ENCODE results near the gene CKMT1A. TPM values are rescaled to one million over a fixed set of nuclear protein-coding genes. Genes with fewer than 3 reads are reported as not detected.
"Not testable (repeated sequence)": the region's sequence is repeated elsewhere in the genome, so short reads cannot be mapped to it uniquely, and the experiment has no call there.

The CKMT1A gene
- total RNA-seq, 2 donors from 2014 or later, result 4.6 to 4.8 TPM

- Histone ChIP-seq H3K36me3 (no peaks in the 10 kb centered on the region), H3K4me1 (replicated peaks) (no peaks in the 10 kb centered on the region), H3K4me3 (no peak overlapping the region), H3K27me3 (replicated peaks; ENCODE audit: insufficient read depth) (no peaks in the 10 kb centered on the region), H3K27ac (no peak overlapping the region), H3K9me3 (no peaks in the 10 kb centered on the region)
- intact Hi-C loops (cut with DNase I), result no loop called here
- TF ChIP-seq CTCF (IDR thresholded peaks at IDR 0.05), result no peak
- 81% methylated on average over 7 of the region's 7 CpGs for WGBS
- DNase-seq (ENCODE audit: low spot score), result no peak
Observed at GRCh38 chr15:43702174-43702573, 8.5 kb downstream of the CKMT1A start.

GRCh38 chr15:43702701-43703424, 9.2 kb downstream of the CKMT1A start:
- DNase-seq (ENCODE audit: low spot score), result no peak
- Histone ChIP-seq H3K4me1 (replicated peaks) (no peaks in the 10 kb centered on the region), H3K4me3 (no peak overlapping the region), H3K36me3 (no peaks in the 10 kb centered on the region), H3K27ac (no peak overlapping the region), H3K27me3 (replicated peaks; ENCODE audit: insufficient read depth) (no peaks in the 10 kb centered on the region), H3K9me3 (no peaks in the 10 kb centered on the region)
- no peak for TF ChIP-seq POLR2A (IDR thresholded peaks at IDR 0.05)
- no peak for TF ChIP-seq CTCF (IDR thresholded peaks at IDR 0.05)
- TF ChIP-seq POLR2AphosphoS5 (IDR thresholded peaks at IDR 0.05), result no peak
- intact Hi-C loops (cut with DNase I), result no loop called here
- WGBS, result 64% methylated on average over 8 of the region's 8 CpGs

GRCh38 chr15:43710431-43711131, 16.9 kb downstream of the CKMT1A start:
- H3K27me3 ChIP-seq (replicated peaks; ENCODE audit: insufficient read depth); H3K36me3 ChIP-seq; H3K4me1 ChIP-seq (replicated peaks); H3K9me3 ChIP-seq; H3K4me3 ChIP-seq; H3K27ac ChIP-seq; intact Hi-C loops (cut with DNase I); DNase-seq (ENCODE audit: low spot score): not testable (repeated sequence)
- 83% methylated on average over 1 of the region's 12 CpGs for WGBS

- intact Hi-C loops (cut with DNase I), result no loop called here
Observed at GRCh38 chr15:43723151-43723550, 29.5 kb downstream of the CKMT1A start.

GRCh38 chr15:43726306-43726705, 32.6 kb downstream of the CKMT1A start:
- H3K27me3 ChIP-seq (replicated peaks; ENCODE audit: insufficient read depth); H3K4me3 ChIP-seq; DNase-seq (ENCODE audit: low spot score); H3K9me3 ChIP-seq; intact Hi-C loops (cut with DNase I); H3K27ac ChIP-seq; H3K4me1 ChIP-seq (replicated peaks); H3K36me3 ChIP-seq: not testable (repeated sequence)
- WGBS, result 100% methylated on average over 1 of the region's 1 CpG

More at GRCh38 chr15:43723151-43723550, 29.5 kb downstream of the CKMT1A start:
- H3K9me3 ChIP-seq, result no peaks in the 10 kb centered on the region
- WGBS, result 74% methylated on average over 4 of the region's 4 CpGs
- no peak overlapping the region for H3K27ac ChIP-seq
- H3K4me3 ChIP-seq, result no peak overlapping the region
- no peaks in the 10 kb centered on the region for H3K27me3 ChIP-seq (replicated peaks; ENCODE audit: insufficient read depth)
- TF ChIP-seq POLR2A (IDR thresholded peaks at IDR 0.05) (no peak), POLR2AphosphoS5 (IDR thresholded peaks at IDR 0.05) (no peak), CTCF (IDR thresholded peaks at IDR 0.05) (no peak)
- H3K4me1 ChIP-seq (replicated peaks), result no peaks in the 10 kb centered on the region
- DNase-seq (ENCODE audit: low spot score), result no peak
- H3K36me3 ChIP-seq, result no peaks in the 10 kb centered on the region

GRCh38 chr15:43728053-43728725, 34.5 kb downstream of the CKMT1A start:
- 50% methylated on average over 1 of the region's 1 CpG for WGBS
- H3K27me3 ChIP-seq (replicated peaks; ENCODE audit: insufficient read depth); H3K4me3 ChIP-seq; DNase-seq (ENCODE audit: low spot score); H3K9me3 ChIP-seq; H3K36me3 ChIP-seq; H3K27ac ChIP-seq; H3K4me1 ChIP-seq (replicated peaks); intact Hi-C loops (cut with DNase I): not testable (repeated sequence)

Data from prostate gland (tissue), 2 donors.